ENCODE data around the gene DLG2.

- TF ChIP-seq CTCF (IDR thresholded peaks at IDR 0.05) (no peak), POLR2A (IDR thresholded peaks at IDR 0.05) (no peak), EP300 (IDR thresholded peaks at IDR 0.05) (no peak)
Observed at GRCh38 chr11:85481862-85482261, 145.3 kb downstream of the DLG2 start.

Measured in ovary (tissue), 3 donors.